Sigmoid colon (tissue), 7 donors: ENCODE measurements around the gene ATRAID. TPM values are rescaled to one million over a fixed set of nuclear protein-coding genes. Genes with fewer than 3 reads are reported as not detected.

ENCODE experiments used
- DNase-seq: peaks from one replicate; pipeline ENCODE4 v3.0.0-alpha.2; 2019
- H3K27ac ChIP-seq, 4 donors: fragments of 200-600 bp; sonication (generic); one replicate each; pipeline ENCODE4 v1.5.1; 2016 to 2019; ENCODE audit warnings: mild to moderate bottlenecking in 1 of 4
- H3K27me3 ChIP-seq, 3 donors: fragments of 200-600 bp; sonication (generic); one replicate each; pipeline ENCODE4 v1.5.1; 2019; ENCODE audit warnings: mild to moderate bottlenecking in 1 of 3
- H3K36me3 ChIP-seq, 4 donors: fragments of 200-600 bp; sonication (generic); one replicate each; pipeline ENCODE4 v1.5.1; 2016 to 2019
- H3K4me1 ChIP-seq, 4 donors: fragments of 200-600 bp; sonication (generic); one replicate each; pipeline ENCODE4 v1.5.1; 2017 to 2019
- H3K4me3 ChIP-seq, 4 donors: fragments of 200-600 bp; sonication (generic); one replicate each; pipeline ENCODE4 v1.5.1; 2017 to 2019; ENCODE audit warnings: mild to moderate bottlenecking in 2 of 4, moderate library complexity in 1 of 4
- H3K9me3 ChIP-seq, 4 donors: fragments of 200-600 bp in 3 of 4; sonication (generic) in 3 of 4; one replicate each; pipeline versions ENCODE4 v1.5.1 to v1.6.1; 2013 to 2019
- CTCF ChIP-seq, 4 experiments: fragments of 450-650 bp in 3 of 4; fragments of 200-600 bp in 1 of 4; IDR thresholded peaks; one replicate each; pipeline ENCODE4 v1.5.1; 2016 to 2019; ENCODE audit warnings: antibody characterized with exemption in 4 of 4, mild to moderate bottlenecking in 3 of 4, moderate library complexity in 2 of 4
- EP300 ChIP-seq, 4 donors: sonication (generic); formaldehyde crosslinking; IDR thresholded peaks; one replicate each; pipeline ENCODE4 v1.6.1; 2017; ENCODE audit warnings: antibody characterized with exemption in 4 of 4
- POLR2A ChIP-seq, 2 donors: fragments of 450-650 bp; IDR thresholded peaks; one replicate each; pipeline ENCODE4 v1.6.1; 2016; ENCODE audit warnings: antibody characterized with exemption in 2 of 2, mild to moderate bottlenecking in 2 of 2, moderate library complexity in 2 of 2
- POLR2AphosphoS5 ChIP-seq, 4 donors: sonication (generic); formaldehyde crosslinking; IDR thresholded peaks; one replicate each; pipeline ENCODE4 v1.6.1; 2017; ENCODE audit warnings: antibody characterized with exemption in 4 of 4
- WGBS, 2 donors: extraction: QIAGEN DNeasy Blood & Tissue Kit; methylation state at CpG; one replicate each; pipeline ENCODE4 v1.1.7; 2013; 5-methylcytosine and 5-hydroxymethylcytosine counted together
- intact Hi-C: fragments of 100-400 bp; cut with DNase I; formaldehyde crosslinking; loops from one replicate; pipeline ENCODE4 v1.15.1; 2023
- polyA plus RNA-seq, 3 donors: library from polyadenylated mRNA; stranded (reverse); fragments of 200-250 nt; gene quantifications; one replicate each; pipeline ENCODE4 v1.2.3, GENCODE V29; 2013
- total RNA-seq, 4 donors: library from RNA; depleted of rRNA; stranded (reverse); fragments of >200 nt; gene quantifications; one replicate each; pipeline ENCODE4 v1.1.0, GENCODE V29; 2016
- donor health status: healthy with polysubstance abuse.
- donor health status: Bipolar disorder and iron deficiency.
- donor health status: healthy.

ATRAID gene
- total and polyA plus RNA-seq, 7 donors: 58.5 to 226 (median 128) TPM

- H3K36me3 ChIP-seq: peaks cover 8 to 61% (median 32%) of the 10 kb centered on the region in 4 donors
- intact Hi-C loops: no loop called here
- WGBS, 2 donors: 92 to 94% methylated on average over 4 of the region's 4 CpGs
These were observed 3.3 kb upstream of the ATRAID start for GRCh38 chr2:27208486-27209050.

GRCh38 chr2:27209621-27210401, 2.0 kb upstream of the ATRAID start:
- intact Hi-C loops: loop anchor here (2.0 to 10.0 kb wide), 5 partner anchors 77 to 285 kb away; partner anchors contain the start of genes FNDC4, GCKR, GTF3C2 and KHK
- Histone ChIP-seq H3K4me1 (peaks cover 0 to 22% (median 16%) of the 10 kb centered on the region in 4 donors), H3K27me3 (no peaks in the 10 kb centered on the region), H3K27ac (no peak overlapping the region), H3K9me3 (no peaks in the 10 kb centered on the region), H3K36me3 (peaks cover 5 to 49% (median 26%) of the 10 kb centered on the region in 4 donors), H3K4me3 (no peak overlapping the region)
- DNase-seq: peak; percentile 2
- 66 to 78% methylated on average over 6 of the region's 6 CpGs for WGBS, 2 donors
- no peak for TF ChIP-seq CTCF (IDR thresholded peaks at IDR 0.05)
- no peak for TF ChIP-seq POLR2A (IDR thresholded peaks at IDR 0.05)
- TF ChIP-seq POLR2AphosphoS5 (IDR thresholded peaks at IDR 0.05): no peak
- TF ChIP-seq EP300 (IDR thresholded peaks at IDR 0.05): no peak

More at GRCh38 chr2:27208486-27209050, 3.3 kb upstream of the ATRAID start:
- no peak overlapping the region for H3K27ac ChIP-seq
- no peak overlapping the region for H3K4me3 ChIP-seq
- H3K27me3 ChIP-seq: no peaks in the 10 kb centered on the region
- peak; percentile 26 for DNase-seq
- no peak for TF ChIP-seq EP300 (IDR thresholded peaks at IDR 0.05)
- TF ChIP-seq CTCF (IDR thresholded peaks at IDR 0.05): no peak
- no peak for TF ChIP-seq POLR2AphosphoS5 (IDR thresholded peaks at IDR 0.05)
- no peak for TF ChIP-seq POLR2A (IDR thresholded peaks at IDR 0.05)
- peaks cover 0 to 18% (median 13%) of the 10 kb centered on the region in 4 donors for H3K4me1 ChIP-seq
- no peaks in the 10 kb centered on the region for H3K9me3 ChIP-seq

- Histone ChIP-seq H3K27ac (peak overlapping the region; percentile 92 to 95 (median 94)), H3K4me1 (peaks cover 0 to 25% (median 16%) of the 10 kb centered on the region in 4 donors), H3K36me3 (peaks cover 0 to 43% (median 16%) of the 10 kb centered on the region in 4 donors), H3K27me3 (no peaks in the 10 kb centered on the region), H3K4me3 (peak overlapping the region; percentile 60 to 77 (median 74)), H3K9me3 (no peaks in the 10 kb centered on the region)
- 2 to 3% methylated on average over 48 of the region's 48 CpGs for WGBS, 2 donors
- no peak for DNase-seq
- TF ChIP-seq POLR2A (IDR thresholded peaks at IDR 0.05) (no peak), EP300 (IDR thresholded peaks at IDR 0.05) (no peak), POLR2AphosphoS5 (IDR thresholded peaks at IDR 0.05) (no peak), CTCF (IDR thresholded peaks at IDR 0.05) (no peak)
- intact Hi-C loops: loop anchor here (2.0 to 10.0 kb wide), 5 partner anchors 79 to 283 kb away; partner anchors contain the start of genes FNDC4, GCKR, GTF3C2 and KHK
These were observed 449 bp upstream of the ATRAID start for GRCh38 chr2:27211241-27211942.

GRCh38 chr2:27212626-27213471, 1.0 kb downstream of the ATRAID start:
- 4 to 7% methylated on average over 34 of the region's 34 CpGs for WGBS, 2 donors
- Histone ChIP-seq H3K36me3 (peaks cover 0 to 28% (median 5%) of the 10 kb centered on the region in 4 donors), H3K9me3 (no peaks in the 10 kb centered on the region), H3K27me3 (no peaks in the 10 kb centered on the region), H3K27ac (peak overlapping the region; percentile 92 to 95 (median 94)), H3K4me3 (peak overlapping the region; percentile 60 to 77 (median 74)), H3K4me1 (peaks cover 0 to 35% (median 26%) of the 10 kb centered on the region in 4 donors)
- DNase-seq: peak; percentile 35
- intact Hi-C loops: loop anchor here (5.0 to 10.0 kb wide), 4 partner anchors 126 to 282 kb away; partner anchors contain the start of genes FNDC4, GCKR, GTF3C2 and KHK
- TF ChIP-seq POLR2A (IDR thresholded peaks at IDR 0.05) (no peak), POLR2AphosphoS5 (IDR thresholded peaks at IDR 0.05) (no peak), CTCF (IDR thresholded peaks at IDR 0.05) (no peak), EP300 (IDR thresholded peaks at IDR 0.05) (no peak)
